Lower leg skin (tissue), 3 donors: ENCODE results near the gene ZNF777.

ENCODE experiments used
- CTCF ChIP-seq, 3 donors: fragments of 450-650 bp; IDR thresholded peaks; one replicate each; pipeline ENCODE4 v1.5.1; 2016; ENCODE audit warnings: antibody characterized with exemption in 3 of 3, mild to moderate bottlenecking in 3 of 3, moderate library complexity in 2 of 3
- POLR2A ChIP-seq, 2 donors: fragments of 450-650 bp; IDR thresholded peaks; one replicate each; pipeline ENCODE4 v1.6.1; 2016 to 2017; ENCODE audit warnings: antibody characterized with exemption in 2 of 2, mild to moderate bottlenecking in 1 of 2, moderate library complexity in 1 of 2

- no peak for TF ChIP-seq CTCF (IDR thresholded peaks at IDR 0.05)
- no peak for TF ChIP-seq POLR2A (IDR thresholded peaks at IDR 0.05)
Measured at GRCh38 chr7:149423449-149424110, 37.3 kb downstream of the ZNF777 start.
